Measurements from ENCODE around the gene ST13.
"Not testable (repeated sequence)": the region's sequence is repeated elsewhere in the genome, so short reads cannot be mapped to it uniquely, and the experiment has no call there.

Gene ST13

DNA sequence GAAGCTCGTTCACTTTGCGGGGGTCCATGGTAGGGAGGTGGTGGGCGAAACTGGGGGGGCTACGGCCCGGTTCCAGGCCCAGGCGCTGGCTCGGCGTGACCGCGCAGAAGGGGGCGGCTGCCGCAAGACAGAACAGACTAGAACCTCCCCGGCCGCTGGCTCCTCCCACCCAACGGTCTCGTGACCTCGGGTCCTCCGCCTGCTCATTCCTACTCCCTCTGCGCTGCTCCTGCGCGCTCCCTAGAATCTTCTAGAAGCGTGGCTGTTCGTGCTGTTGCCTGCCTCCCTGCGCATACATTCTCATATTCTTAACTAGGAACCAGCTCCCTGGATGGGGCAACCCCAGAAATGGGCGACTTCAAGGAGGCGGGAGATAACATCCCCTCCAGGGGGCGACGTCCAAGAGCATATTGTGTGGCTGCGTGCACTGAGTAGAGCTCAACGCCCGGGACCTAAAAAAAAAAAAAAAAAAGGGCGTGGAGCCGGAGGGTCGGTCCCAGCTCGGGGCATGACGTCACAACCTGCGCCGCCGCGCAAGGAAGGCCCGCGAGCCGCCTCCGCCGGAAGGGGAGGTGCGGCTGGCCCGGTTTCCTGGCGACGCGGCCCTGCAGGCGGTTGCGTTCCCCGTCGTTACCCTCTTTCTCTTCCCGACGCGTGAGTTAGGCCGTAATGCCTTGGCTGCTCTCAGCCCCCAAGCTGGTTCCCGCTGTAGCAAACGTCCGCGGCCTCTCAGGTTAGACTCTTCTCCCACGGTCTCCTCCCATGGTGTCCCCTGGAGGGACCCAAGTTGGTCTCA, at the start of gene ST13, which contains the start of gene XPNPEP3:
TSS of gene ST13 (minus strand) at position 127 of the 796 bp plus-strand sequence. CDS start at position 28, 99 bp downstream.
TSS of gene XPNPEP3 (plus strand) at position 636 of the 796 bp plus-strand sequence. CDS start at position 670, 34 bp downstream.
- DNase-seq = peak; percentile 79

DNA sequence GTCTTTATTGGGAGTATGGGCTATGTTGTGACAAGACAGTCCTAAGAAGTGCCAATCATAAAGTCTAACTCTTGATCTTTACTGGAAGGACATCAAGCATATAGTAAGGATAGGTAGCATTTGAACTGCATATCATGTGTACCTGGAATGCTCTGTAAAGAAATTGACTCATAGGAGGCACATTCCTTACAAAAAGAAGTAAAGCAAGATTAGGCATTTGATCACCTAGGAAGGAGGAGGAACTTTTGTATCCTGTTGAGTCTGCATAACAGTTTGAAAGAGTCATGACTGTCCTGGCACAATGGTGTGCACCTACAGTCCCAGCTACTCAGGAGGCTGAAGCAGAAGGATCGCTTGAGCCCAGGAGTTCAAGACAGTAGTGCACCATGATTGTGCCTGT, 47.7 kb upstream of the ST13 start:
- no peak for DNase-seq

DNA sequence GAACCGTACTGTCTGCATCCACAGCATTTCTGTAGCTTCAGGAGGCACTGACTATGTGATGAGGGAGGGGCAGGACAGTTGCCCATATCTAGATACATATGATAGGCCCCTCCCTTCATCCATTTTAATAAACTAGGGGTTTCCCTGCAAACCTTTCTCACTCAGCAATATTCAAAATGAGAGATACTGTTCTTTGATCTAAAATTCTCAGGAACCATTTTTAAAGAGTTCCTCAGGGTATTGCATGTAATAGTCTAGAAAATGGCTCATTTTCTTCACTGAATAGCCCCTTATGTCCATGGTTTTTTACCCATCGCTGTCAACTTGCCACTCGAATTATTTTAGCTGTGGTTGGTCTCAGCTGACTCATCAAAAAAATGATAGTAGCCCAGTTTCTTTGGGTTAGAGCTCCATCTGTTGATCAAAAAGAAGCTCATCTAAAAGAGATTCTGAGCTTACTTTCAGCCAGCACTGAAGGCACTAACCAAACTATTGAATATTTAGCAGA, 42.5 kb upstream of the ST13 start:
- DNase-seq = no peak

- DNase-seq = no peak
Measured at GRCh38 chr22:40894417-40894816, 38.0 kb upstream of the ST13 start.

DNA sequence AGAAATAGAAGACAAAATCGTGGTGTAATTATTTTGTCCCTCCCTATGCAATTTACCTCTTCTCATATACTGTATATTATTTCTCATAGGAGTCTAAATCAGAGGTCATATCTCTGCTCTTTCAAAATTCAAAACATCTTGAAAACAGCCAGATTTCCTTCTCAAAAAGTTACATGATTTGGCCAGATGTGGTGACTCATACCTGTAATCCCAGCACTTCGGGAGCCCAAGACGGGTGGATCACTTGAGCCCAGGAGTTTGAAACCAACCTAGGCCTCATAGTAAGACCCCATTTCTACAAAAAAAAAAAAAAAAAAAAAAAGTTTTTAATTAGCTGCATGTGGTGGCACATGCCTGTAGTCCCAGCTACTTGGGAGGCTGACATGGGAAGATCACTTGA, 34.4 kb upstream of the ST13 start:
- no peak for DNase-seq

DNA sequence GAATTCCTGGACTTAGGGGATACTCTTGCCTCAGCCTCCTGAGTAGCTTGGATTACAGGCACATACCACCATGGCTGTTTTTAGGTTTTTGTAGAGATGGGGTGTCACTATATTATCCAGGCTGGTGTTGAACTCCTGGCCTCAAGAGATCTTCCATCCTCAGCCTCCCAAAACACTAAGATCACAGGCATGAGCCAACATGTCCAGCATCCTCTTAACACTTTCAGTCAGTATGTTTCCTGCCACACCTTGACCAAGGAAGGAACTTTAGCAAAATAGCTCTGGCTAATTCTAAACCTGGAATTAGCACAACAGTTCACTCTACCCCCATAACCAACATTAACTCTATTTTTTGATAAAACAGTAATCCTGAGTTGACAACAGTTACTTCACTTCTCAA, 32.7 kb upstream of the ST13 start:
- DNase-seq = no peak

DNA sequence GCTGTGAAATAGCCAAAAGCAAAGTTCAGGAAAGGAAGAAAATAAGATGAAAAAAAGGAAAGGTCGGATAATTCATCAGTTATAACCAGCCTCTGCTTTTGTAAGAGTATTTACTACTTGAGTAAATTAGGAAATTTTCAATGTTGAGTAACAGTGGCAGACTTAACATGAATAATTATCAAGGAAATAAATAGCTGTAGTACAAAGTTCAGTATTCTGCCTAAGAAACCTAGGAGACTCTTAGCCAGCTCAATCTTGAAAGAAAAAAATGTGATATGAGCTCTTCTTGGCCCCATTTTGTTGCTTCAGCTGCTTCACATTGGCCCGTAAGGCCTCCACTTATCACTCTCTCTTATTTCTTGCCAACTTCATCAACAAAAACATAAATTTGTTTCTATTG, 22.5 kb upstream of the ST13 start:
- DNase-seq = no peak

- DNase-seq = no peak
Measured at GRCh38 chr22:40877488-40877887, 21.0 kb upstream of the ST13 start.

DNA sequence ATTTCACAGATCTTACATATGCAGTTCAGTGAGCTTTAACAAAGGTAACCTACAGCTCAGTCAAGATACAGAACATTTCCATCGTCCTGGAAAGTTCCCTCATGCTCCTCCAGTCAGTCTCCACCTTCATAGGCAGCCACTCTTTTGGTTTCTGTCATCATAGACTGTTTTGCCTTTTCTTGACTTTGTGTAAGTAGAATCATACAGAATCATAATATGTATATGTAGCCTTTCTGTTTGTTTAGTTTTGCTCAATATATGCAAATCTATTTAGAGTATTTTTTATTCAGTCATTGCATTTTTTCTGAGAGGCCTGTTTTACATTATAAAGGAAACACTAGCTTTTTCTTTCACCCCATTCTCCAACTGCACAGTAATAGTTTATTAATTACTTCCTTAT, 20.5 kb upstream of the ST13 start:
- no peak for DNase-seq

- DNase-seq = no peak
Measured at GRCh38 chr22:40875111-40875510, 18.7 kb upstream of the ST13 start.

DNA sequence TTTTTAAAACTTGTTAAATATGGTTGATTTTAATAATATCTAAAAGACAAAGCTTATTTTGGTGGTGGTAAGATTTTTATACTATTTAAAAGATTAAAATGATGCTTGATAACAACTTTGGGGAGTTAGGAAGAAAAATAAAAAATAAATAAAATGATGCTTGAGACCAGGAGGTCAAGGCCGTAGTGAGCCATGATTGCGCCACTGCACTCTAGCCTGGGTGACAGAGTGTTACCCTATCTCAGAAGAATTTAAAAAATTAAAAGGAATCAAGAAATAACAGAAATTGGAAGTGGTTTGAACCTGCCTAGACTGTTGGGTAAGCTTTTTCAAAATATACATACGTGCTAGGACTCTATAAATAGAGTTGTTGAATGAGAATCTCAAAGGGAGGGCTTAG, 17.6 kb upstream of the ST13 start:
- no peak for DNase-seq

DNA sequence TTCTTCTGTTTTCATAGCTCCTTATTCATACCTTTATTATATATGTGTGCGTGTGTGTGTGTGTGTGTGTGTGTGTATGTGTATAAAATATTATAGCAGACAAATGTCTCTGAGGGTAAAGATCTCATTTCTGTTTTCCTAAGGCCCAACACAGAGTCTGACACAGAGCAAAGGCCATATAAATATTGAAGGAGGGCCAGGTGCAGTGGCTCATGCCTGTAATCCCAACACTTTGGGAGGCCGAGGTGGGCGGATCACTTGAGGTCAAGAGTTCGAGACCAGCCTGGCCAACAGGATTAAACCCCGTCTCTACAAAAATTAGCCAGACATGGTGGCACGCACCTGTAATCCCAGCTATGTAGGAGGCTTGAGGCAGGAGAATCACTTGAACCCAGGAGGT, 11.9 kb upstream of the ST13 start:
- not testable (repeated sequence) for DNase-seq

- DNase-seq = no peak
Measured at GRCh38 chr22:40867109-40867508, 10.7 kb upstream of the ST13 start.

DNA sequence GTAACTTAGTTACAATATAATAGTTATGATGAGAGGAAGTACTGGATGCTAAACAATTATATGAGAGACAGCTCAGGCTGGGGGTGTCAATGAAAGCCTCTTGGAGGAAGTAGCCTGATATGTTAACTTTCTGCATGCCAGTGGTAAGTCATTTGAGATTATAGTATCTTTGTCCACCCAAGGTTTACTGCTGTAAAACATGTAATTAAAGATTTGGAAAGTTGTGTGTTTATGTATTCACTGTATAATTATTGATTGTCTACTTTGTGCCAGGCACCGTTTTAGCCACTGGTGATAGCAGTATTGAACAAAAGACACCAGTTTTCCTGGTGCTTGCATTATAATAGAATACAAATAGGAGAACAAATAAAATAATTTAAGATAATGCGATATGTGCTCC, 6.1 kb upstream of the ST13 start:
- DNase-seq = no peak

DNA sequence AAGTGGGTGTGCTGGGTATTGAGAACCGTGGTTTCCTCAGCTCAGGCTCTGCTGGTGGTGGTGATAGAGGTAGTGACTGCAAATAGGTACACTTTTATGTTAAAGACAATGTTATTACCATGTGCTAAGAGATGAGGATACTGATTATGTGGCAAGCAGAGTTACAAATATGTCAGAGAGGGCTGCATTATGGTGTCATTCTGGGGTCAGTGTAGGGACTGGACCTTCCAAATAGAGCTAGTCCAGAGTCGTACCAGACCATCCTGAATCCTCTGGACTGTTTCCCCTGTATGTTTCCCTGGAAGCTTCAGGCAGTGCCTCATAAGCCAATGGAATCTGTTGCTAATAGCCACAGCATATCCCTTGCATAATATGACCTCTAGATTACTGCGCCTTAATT, 5.6 kb upstream of the ST13 start, which contains the start of gene DNAJB7:
TSS of gene DNAJB7 (minus strand) at position 101 of the 400 bp plus-strand sequence. CDS start 119 bp downstream, outside the sequence.
- no peak for DNase-seq

GRCh38 chr22:40857309-40857855, 943 bp upstream of the ST13 start:
- no peak for DNase-seq

DNA sequence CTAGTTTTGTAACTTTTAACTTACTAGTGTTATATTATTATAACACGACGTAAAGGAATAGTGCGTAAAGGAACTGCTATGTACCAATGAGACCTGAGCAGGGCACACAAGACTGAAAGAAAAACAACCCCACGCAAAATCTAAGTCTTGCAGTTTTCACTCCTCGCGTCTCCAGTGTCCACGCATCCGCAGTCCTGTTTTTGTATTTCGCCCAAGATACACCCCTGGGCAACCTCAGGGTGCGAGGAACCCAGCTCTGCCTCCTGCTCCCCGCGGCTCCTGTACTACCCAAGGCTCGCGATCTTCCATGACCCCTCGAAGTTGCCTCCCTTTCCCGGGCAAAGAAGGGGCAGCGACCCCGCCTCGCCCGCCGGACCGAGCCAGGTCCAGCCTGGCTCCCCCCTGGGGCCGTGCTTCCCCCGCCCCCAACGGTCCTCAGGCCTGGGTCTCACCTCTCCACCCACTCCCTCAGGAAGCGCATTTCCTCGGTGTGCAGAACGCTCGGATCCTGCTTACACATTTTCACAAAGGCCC, 393 bp downstream of the ST13 start:
- no peak for DNase-seq

GRCh38 chr22:40855071-40855978, 1.1 kb downstream of the ST13 start:
- DNase-seq = no peak

GRCh38 chr22:40853961-40854360, 2.5 kb downstream of the ST13 start:
- DNase-seq = no peak

- no peak for DNase-seq
Measured at GRCh38 chr22:40853333-40853732, 3.1 kb downstream of the ST13 start.

DNA sequence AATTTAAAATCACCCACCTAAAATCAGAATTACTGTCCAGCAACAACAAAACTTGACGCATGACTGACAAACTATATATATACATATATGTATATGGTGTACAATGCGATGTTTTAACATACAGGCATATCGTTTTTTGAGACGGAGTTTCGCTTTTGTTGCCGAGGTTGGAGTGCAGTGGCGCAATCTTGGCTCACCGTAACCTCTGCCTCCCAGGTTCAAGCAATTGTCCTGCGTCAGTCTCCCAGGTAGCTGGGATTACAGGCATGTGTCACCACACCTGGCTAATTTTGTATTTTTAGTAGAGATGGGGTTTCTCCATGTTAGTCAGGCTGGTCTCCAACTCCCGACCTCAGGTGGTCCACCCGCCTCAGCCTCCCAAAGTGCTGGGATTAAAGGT, 10.6 kb downstream of the ST13 start:
- not testable (repeated sequence) for DNase-seq

- no peak for DNase-seq
Measured at GRCh38 chr22:40844951-40845350, 11.5 kb downstream of the ST13 start.

DNA sequence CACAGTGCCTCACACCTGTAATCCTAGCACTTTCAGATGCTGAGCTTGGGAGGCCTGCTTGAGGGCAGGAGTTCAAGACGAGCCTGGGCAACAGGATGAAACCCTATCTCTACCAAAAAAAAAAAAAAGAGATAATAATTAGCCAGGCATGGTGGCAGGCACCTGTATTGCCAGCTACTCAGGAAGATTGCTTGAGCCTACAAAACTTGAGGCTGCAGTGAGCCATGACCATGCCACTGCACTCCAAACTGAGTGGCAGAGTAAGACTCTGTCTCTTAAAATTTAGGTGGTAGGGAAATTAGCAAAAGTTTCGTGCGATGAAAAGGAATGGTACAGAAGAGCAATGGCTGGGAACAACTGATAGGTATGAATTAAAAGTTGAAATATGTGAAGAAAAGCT, 18.0 kb downstream of the ST13 start:
- no peak for DNase-seq
